GM23338 (cell line): ENCODE data around the gene CHCHD3. TPM values are rescaled to one million over a fixed set of nuclear protein-coding genes. Genes with fewer than 3 reads are reported as not detected.

ENCODE experiments used
- ATAC-seq: fragments of 200-7000 bp; cut with Tn5 transposase; 3 replicates; pipeline ENCODE4 v1.9.1; 2020
- DNase-seq: peaks from one replicate; pipeline ENCODE4 v3.0.0-alpha.2; 2015; ENCODE audit warnings: low spot score
- H2AFZ ChIP-seq: fragments of 200-600 bp; sonication (generic); 2 replicates; pipeline ENCODE4 v1.8.0; 2016; ENCODE audit warnings: antibody characterized with exemption, mild to moderate bottlenecking, moderate library complexity
- H3F3A ChIP-seq: fragments of 200-600 bp; sonication (generic); replicated peaks from 2 replicates; pipeline ENCODE4 v1.8.0; 2017; ENCODE audit warnings: antibody characterized with exemption, mixed run types, low read depth
- H3K27ac ChIP-seq: fragments of 200-600 bp; sonication (generic); 2 replicates; pipeline ENCODE4 v1.6.1; 2016; ENCODE audit warnings: low read depth
- H3K27me3 ChIP-seq: fragments of 200-600 bp; sonication (generic); 2 replicates; pipeline ENCODE4 v1.8.0; 2016; ENCODE audit warnings: mild to moderate bottlenecking, mixed run types, moderate library complexity; ENCODE audit not compliant: insufficient read depth
- H3K36me3 ChIP-seq: fragments of 200-600 bp; sonication (generic); 2 replicates; pipeline ENCODE4 v1.8.0; 2016; ENCODE audit warnings: mild to moderate bottlenecking; ENCODE audit not compliant: insufficient read depth
- H3K4me1 ChIP-seq: fragments of 200-600 bp; sonication (generic); 2 replicates; pipeline ENCODE4 v1.8.0; 2016; ENCODE audit warnings: mild to moderate bottlenecking, moderate library complexity; ENCODE audit not compliant: insufficient read depth
- H3K4me2 ChIP-seq: fragments of 200-600 bp; sonication (generic); 2 replicates; pipeline ENCODE4 v1.7.1; 2017; ENCODE audit warnings: mixed run types
- H3K4me3 ChIP-seq: fragments of 200-600 bp; sonication (generic); 2 replicates; pipeline ENCODE4 v1.6.1; 2016; ENCODE audit warnings: mixed run types
- H3K79me2 ChIP-seq: fragments of 200-600 bp; sonication (generic); replicated peaks from 2 replicates; pipeline ENCODE4 v1.8.0; 2017; ENCODE audit warnings: mild to moderate bottlenecking; ENCODE audit not compliant: insufficient read depth
- H3K9me2 ChIP-seq: fragments of 200-600 bp; sonication (generic); 2 replicates; pipeline ENCODE4 v1.8.0; 2017; ENCODE audit not compliant: insufficient read depth
- H4K20me1 ChIP-seq: fragments of 200-600 bp; sonication (generic); replicated peaks from 2 replicates; pipeline ENCODE4 v1.8.0; 2017; ENCODE audit warnings: mild to moderate bottlenecking; ENCODE audit not compliant: insufficient read depth
- H3K27ac Mint-ChIP-seq: 2 replicates; pipeline ENCODE4 v1.8.0; 2020; ENCODE audit warnings: inconsistent platforms, mild to moderate bottlenecking, moderate library complexity, mixed read lengths
- H3K27me3 Mint-ChIP-seq: 3 replicates; pipeline ENCODE4 v1.8.0; 2022; ENCODE audit warnings: low read depth, mild to moderate bottlenecking, moderate library complexity, mixed read lengths, inconsistent platforms; ENCODE audit not compliant: insufficient read depth, poor library complexity
- H3K36me3 Mint-ChIP-seq: 3 replicates; pipeline ENCODE4 v1.8.0; 2021; ENCODE audit warnings: low read depth, mild to moderate bottlenecking, inconsistent platforms, moderate library complexity, mixed read lengths
- H3K4me1 Mint-ChIP-seq: 3 replicates; pipeline ENCODE4 v1.8.0; 2020; ENCODE audit warnings: mild to moderate bottlenecking, inconsistent platforms, mixed read lengths
- H3K4me3 Mint-ChIP-seq: 3 replicates; pipeline ENCODE4 v1.8.0; 2021; ENCODE audit warnings: moderate library complexity, mild to moderate bottlenecking, inconsistent platforms, mixed read lengths
- H3K9me3 Mint-ChIP-seq: 3 replicates; pipeline ENCODE4 v1.8.0; 2020; ENCODE audit warnings: moderate library complexity, mild to moderate bottlenecking, inconsistent platforms, mixed read lengths
- EZH2 ChIP-seq: fragments of 200-600 bp; sonication (generic); IDR thresholded peaks from one replicate; pipeline ENCODE4 v1.8.0; 2017; ENCODE audit warnings: antibody characterized with exemption, mild to moderate bottlenecking, low read depth; ENCODE audit not compliant: unreplicated experiment
- EZH2phosphoT487 ChIP-seq: fragments of 200-600 bp; sonication (generic); IDR thresholded peaks from one replicate; pipeline ENCODE4 v1.8.1; 2018; ENCODE audit warnings: antibody characterized with exemption; ENCODE audit not compliant: unreplicated experiment
- JUNB ChIP-seq: IDR thresholded peaks from one replicate; pipeline ENCODE4 v1.6.1; 2016; ENCODE audit warnings: antibody characterized with exemption; ENCODE audit not compliant: unreplicated experiment
- NANOG ChIP-seq: IDR thresholded peaks from 2 replicates; pipeline ENCODE4 v1.6.1; 2016; ENCODE audit warnings: antibody characterized with exemption, borderline replicate concordance
- POLR2AphosphoS5 ChIP-seq: IDR thresholded peaks from 2 replicates; pipeline ENCODE4 v1.6.1; 2016; ENCODE audit warnings: antibody characterized with exemption, low read depth
- STAT1 ChIP-seq: IDR thresholded peaks from one replicate; pipeline ENCODE4 v1.6.1; 2016; ENCODE audit warnings: antibody characterized with exemption; ENCODE audit not compliant: unreplicated experiment
- ZNF331 ChIP-seq: fragments of 250-450 bp; sonication (Bioruptor Pico); IDR thresholded peaks from 2 replicates; pipeline ENCODE4 v1.5.0; 2020; ENCODE audit warnings: low read depth, mild to moderate bottlenecking, moderate library complexity
- polyA plus RNA-seq: library from polyadenylated mRNA; unstranded; fragments of >200 nt; fragmentation: Nextera tagmentation; extraction: Ambion mirVana; gene quantifications from 2 replicates; pipeline ENCODE4 v1.2.1, GENCODE V29; 2016
- total RNA-seq: library from RNA; depleted of rRNA; stranded (reverse); fragments of >200 nt; shearing (Covaris generic); gene quantifications from 2 replicates; pipeline ENCODE4 v1.2.3, GENCODE V29; 2014
- TF ChIP-seq, protein P1 (sequence below): IDR thresholded peaks from one replicate; pipeline ENCODE4 v1.6.1; 2018; ENCODE audit warnings: antibody characterized with exemption; ENCODE audit not compliant: unreplicated experiment
- TF ChIP-seq, protein P2 (sequence below), 2 experiments: fragments of 200-600 bp in 1 of 2; sonication (generic) in 1 of 2; conservative IDR thresholded peaks; 2 replicates each; pipeline versions ENCODE4 v1.5.1 to v1.6.1; 2016 to 2017; ENCODE audit warnings: antibody characterized with exemption in 2 of 2, low read depth in 2 of 2, mild to moderate bottlenecking in 2 of 2, moderate library complexity in 1 of 2
- TF ChIP-seq, protein P3 (sequence below): IDR thresholded peaks from 2 replicates; pipeline ENCODE4 v1.6.1; 2016; ENCODE audit warnings: antibody characterized with exemption

Gene CHCHD3
- total and polyA plus RNA-seq, 2 experiments from 2014 or later = 107 to 131 TPM

DNA sequence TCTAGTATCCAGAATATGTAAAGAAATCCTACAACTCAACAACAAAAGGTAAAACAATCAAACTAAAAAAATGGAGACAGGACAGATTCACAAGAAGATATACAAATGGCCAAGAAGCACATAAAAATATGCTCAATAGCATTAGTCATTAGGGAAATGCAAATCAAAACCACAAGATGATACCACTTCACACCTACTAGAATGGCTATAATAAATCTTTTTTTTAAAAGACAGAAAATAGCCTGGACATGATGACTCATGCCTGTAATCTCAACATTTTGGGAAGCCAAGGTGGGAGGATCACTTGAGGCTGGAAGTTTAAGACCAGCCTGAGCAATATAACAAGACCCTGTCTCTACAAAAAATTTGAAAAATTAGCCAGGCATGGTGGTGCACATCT lies 27.9 kb upstream of the CHCHD3 start (continued):
- no peak for TF ChIP-seq ZNF331
- no peak for TF ChIP-seq NANOG
- TF ChIP-seq JUNB = no peak
- no peak for TF ChIP-seq POLR2AphosphoS5
- TF ChIP-seq, protein P1, sequence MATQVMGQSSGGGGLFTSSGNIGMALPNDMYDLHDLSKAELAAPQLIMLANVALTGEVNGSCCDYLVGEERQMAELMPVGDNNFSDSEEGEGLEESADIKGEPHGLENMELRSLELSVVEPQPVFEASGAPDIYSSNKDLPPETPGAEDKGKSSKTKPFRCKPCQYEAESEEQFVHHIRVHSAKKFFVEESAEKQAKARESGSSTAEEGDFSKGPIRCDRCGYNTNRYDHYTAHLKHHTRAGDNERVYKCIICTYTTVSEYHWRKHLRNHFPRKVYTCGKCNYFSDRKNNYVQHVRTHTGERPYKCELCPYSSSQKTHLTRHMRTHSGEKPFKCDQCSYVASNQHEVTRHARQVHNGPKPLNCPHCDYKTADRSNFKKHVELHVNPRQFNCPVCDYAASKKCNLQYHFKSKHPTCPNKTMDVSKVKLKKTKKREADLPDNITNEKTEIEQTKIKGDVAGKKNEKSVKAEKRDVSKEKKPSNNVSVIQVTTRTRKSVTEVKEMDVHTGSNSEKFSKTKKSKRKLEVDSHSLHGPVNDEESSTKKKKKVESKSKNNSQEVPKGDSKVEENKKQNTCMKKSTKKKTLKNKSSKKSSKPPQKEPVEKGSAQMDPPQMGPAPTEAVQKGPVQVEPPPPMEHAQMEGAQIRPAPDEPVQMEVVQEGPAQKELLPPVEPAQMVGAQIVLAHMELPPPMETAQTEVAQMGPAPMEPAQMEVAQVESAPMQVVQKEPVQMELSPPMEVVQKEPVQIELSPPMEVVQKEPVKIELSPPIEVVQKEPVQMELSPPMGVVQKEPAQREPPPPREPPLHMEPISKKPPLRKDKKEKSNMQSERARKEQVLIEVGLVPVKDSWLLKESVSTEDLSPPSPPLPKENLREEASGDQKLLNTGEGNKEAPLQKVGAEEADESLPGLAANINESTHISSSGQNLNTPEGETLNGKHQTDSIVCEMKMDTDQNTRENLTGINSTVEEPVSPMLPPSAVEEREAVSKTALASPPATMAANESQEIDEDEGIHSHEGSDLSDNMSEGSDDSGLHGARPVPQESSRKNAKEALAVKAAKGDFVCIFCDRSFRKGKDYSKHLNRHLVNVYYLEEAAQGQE = no peak
- TF ChIP-seq EZH2phosphoT487 = no peak
- TF ChIP-seq EZH2 = no peak

DNA sequence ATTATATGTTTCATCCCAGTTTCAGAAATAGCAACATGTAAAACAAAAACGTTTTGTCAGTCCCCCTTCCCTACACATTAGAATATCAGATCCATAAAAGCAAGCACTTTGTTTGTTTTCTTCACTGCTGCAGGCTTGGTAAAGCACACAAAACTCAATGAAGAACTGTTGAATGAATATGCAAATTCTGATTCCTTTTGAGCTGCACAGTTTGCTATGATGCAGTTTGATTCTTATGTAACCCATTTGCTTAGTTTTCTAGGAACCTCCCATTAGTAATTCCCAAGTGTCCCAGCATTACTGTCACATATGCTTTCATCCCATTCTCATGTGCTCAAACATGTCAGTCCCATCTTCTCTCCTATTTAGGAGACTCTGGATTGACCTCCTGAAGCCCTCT lies 26.1 kb upstream of the CHCHD3 start:
- Histone ChIP-seq H2AFZ (peak overlapping the region; percentile 1; the same call in 1 of the 2 replicates), H3K36me3 (no peaks in the 10 kb centered on the region; the same call in 1 of the 2 replicates), H3K9me2 (0 out of 2 replicates have a peak, but pooled peaks cover 3% of the 10 kb centered on the region), H3F3A (no peaks in the 10 kb centered on the region), H3K27ac (no peak overlapping the region), H3K27me3 (no peaks in the 10 kb centered on the region), H3K4me2 (no peak overlapping the region), H3K4me3 (no peak overlapping the region), H4K20me1 (no peaks in the 10 kb centered on the region), H3K4me1 (no peaks in the 10 kb centered on the region), H3K79me2 (no peaks in the 10 kb centered on the region)
- Mint-ChIP-seq H3K27ac (no peak overlapping the region), H3K4me1 (no peaks in the 10 kb centered on the region), H3K9me3 (peaks cover 17% of the 10 kb centered on the region), H3K27me3 (peaks cover 5% of the 10 kb centered on the region), H3K36me3 (peaks cover 7% of the 10 kb centered on the region; the same call in 1 of the 3 replicates), H3K4me3 (no peak overlapping the region)
- DNase-seq (no peak), ATAC-seq (no peak)
- TF ChIP-seq NANOG (no peak), STAT1 (no peak), ZNF331 (no peak), EZH2phosphoT487 (no peak)
- TF ChIP-seq, protein P2, sequence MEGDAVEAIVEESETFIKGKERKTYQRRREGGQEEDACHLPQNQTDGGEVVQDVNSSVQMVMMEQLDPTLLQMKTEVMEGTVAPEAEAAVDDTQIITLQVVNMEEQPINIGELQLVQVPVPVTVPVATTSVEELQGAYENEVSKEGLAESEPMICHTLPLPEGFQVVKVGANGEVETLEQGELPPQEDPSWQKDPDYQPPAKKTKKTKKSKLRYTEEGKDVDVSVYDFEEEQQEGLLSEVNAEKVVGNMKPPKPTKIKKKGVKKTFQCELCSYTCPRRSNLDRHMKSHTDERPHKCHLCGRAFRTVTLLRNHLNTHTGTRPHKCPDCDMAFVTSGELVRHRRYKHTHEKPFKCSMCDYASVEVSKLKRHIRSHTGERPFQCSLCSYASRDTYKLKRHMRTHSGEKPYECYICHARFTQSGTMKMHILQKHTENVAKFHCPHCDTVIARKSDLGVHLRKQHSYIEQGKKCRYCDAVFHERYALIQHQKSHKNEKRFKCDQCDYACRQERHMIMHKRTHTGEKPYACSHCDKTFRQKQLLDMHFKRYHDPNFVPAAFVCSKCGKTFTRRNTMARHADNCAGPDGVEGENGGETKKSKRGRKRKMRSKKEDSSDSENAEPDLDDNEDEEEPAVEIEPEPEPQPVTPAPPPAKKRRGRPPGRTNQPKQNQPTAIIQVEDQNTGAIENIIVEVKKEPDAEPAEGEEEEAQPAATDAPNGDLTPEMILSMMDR (conservative IDR thresholded peaks at IDR 0.05; ENCODE audit: low read depth in 2 of 2) = no peak
- TF ChIP-seq, protein P3, sequence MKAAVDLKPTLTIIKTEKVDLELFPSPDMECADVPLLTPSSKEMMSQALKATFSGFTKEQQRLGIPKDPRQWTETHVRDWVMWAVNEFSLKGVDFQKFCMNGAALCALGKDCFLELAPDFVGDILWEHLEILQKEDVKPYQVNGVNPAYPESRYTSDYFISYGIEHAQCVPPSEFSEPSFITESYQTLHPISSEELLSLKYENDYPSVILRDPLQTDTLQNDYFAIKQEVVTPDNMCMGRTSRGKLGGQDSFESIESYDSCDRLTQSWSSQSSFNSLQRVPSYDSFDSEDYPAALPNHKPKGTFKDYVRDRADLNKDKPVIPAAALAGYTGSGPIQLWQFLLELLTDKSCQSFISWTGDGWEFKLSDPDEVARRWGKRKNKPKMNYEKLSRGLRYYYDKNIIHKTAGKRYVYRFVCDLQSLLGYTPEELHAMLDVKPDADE = no peak
- TF ChIP-seq, protein P1 = no peak
